CD4-positive, alpha-beta T cell treated with Interleukin-4 for 4 hours (primary cell): Measurements from ENCODE around the gene PCSK9.

Source experiments
- DNase-seq: peaks from one replicate; pipeline ENCODE4 v3.0.0-alpha.2; 2020

The PCSK9 gene

GRCh38 chr1:55060133-55060999 is 21.0 kb downstream of the PCSK9 start:
- DNase-seq: no peak

- DNase-seq: no peak
Measured at GRCh38 chr1:55061000-55061705, 21.8 kb downstream of the PCSK9 start.

- DNase-seq: no peak
Measured at GRCh38 chr1:55061706-55062321, 22.5 kb downstream of the PCSK9 start.

- no peak for DNase-seq
Measured at GRCh38 chr1:55062801-55063576, 23.6 kb downstream of the PCSK9 start.

- no peak for DNase-seq
Measured at GRCh38 chr1:55063577-55063942, 24.2 kb downstream of the PCSK9 start.

DNA sequence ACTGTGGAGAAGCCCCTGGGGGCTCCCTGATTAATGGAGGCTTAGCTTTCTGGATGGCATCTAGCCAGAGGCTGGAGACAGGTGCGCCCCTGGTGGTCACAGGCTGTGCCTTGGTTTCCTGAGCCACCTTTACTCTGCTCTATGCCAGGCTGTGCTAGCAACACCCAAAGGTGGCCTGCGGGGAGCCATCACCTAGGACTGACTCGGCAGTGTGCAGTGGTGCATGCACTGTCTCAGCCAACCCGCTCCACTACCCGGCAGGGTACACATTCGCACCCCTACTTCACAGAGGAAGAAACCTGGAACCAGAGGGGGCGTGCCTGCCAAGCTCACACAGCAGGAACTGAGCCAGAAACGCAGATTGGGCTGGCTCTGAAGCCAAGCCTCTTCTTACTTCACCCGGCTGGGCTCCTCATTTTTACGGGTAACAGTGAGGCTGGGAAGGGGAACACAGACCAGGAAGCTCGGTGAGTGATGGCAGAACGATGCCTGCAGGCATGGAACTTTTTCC is 24.8 kb downstream of the PCSK9 start:
- DNase-seq: no peak

DNA sequence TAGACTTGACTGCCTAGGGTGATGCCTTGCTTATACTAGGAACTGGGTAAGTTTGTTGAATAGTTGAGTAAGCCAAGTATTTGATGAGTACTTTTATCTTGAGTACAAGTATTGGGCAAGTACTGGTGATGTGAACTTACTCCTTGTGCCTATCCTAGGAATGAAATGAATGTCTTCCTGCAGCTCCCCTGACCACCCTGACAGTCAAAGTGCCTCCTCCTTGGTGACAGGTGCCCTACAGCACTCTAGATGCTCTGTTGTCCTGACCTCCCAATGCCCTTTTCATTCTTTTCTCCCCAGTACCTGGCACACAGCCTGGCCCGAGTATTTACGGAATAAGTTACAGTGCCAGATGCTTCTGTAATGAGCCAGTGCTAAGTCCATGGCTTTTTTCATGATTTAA is 25.5 kb downstream of the PCSK9 start:
- no peak for DNase-seq

DNA sequence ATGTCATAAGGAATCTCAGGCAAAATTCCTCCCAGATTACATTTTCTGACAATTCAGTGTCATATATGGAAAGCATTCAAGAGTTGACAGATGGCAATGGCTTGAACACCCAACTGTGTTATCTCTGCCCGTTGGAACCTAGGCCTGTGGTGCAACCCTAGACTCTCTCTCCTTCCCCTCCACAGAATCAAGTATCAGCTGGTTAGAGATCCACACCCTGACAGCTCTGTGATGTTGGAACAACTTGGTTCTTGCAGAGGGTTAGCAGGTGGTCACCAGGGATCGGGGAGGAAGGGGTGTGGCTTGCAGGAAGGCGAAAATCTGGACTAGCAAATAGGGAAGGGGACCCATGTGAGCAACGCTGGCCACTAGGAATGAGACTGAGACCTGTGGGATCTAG is 26.3 kb downstream of the PCSK9 start:
- no peak for DNase-seq

- DNase-seq: no peak
Measured at GRCh38 chr1:55067022-55067778, 27.9 kb downstream of the PCSK9 start.

DNA sequence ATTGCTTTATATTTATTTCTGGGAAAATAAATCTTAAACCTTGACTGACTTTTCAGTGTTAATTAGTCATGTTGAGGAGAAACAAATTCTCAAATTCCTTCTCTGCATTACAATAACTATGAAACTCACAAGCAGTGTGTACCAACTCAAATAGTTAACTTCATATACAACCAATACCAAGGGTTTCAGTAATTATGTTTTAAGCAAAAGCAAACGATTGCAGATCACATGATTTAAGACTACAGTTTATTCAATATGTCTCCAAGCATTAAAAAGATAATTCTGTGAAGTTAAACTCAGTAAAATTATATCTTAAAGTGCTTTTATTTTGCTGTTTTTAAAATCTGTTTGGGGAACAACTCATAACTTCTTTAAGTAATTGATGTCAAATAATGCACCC is 28.6 kb downstream of the PCSK9 start:
- DNase-seq: no peak

DNA sequence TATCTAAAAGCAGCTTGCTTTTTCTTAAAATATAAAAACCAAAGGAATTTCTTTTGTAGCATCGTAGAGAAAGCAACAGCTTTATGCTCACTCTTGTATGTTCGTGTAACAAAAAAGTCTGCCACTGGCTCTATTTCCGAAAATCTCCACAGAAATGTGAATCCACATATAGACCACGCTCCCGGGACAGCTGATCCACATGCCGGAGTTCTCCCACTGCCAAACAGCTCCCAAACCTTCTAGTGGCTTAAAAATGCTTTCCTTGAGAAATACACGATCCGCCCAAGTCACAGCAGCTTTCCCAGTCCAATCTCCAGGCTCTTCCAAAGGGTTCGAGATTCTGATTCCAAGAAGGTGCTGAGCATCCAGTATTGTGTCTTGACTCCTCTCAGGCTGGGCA is 29.3 kb downstream of the PCSK9 start:
- no peak for DNase-seq

- DNase-seq: no peak
Measured at GRCh38 chr1:55069280-55069679, 29.9 kb downstream of the PCSK9 start.

- no peak for DNase-seq
Measured at GRCh38 chr1:55070293-55071164, 31.2 kb downstream of the PCSK9 start.

GRCh38 chr1:55071477-55071876 is 32.1 kb downstream of the PCSK9 start:
- no peak for DNase-seq

- no peak for DNase-seq
Measured at GRCh38 chr1:55073187-55073916, 34.0 kb downstream of the PCSK9 start.

DNA sequence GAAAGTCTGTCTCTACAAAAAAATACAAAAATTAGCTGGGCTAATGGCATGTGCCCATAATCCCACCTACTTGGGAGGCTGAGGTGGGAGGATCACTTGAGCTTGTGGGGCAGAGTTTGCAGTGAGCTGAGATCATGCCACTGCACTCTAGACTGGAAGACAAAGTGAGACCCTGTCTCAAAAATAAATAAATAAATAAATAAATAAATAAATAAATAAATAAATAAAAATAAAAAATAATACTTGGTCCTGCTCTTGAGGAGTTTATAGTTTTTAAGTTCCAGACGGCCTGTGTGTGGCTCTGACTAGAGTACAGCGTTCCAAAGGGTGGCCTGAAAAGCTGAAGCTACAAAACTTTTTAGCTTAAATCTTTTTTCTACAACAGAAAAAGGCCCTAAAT is 35.1 kb downstream of the PCSK9 start:
- DNase-seq: no peak

- DNase-seq: no peak
Measured at GRCh38 chr1:55076356-55076755, 37.0 kb downstream of the PCSK9 start.

DNA sequence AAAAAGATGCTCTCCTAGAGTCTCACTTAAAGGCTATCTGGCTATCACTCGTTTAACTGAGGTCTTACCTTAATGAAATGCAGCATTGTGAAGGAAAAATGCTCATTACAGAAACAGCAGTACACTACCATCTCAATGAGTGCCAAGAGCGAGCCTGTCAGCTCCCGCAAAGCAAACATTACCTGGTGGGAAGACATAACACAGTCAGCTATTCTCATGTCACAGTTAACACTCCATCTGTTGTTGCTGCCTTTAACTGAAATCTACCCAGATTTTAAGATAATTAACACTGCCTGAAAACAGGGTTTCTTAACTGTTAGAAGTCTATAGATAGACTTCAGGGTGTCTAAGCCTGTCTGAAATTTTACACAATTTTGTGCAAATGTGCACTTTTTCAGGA is 39.1 kb downstream of the PCSK9 start:
- DNase-seq: no peak

- no peak for DNase-seq
Measured at GRCh38 chr1:55079651-55080050, 40.3 kb downstream of the PCSK9 start.

GRCh38 chr1:55081188-55081904 is 42.0 kb downstream of the PCSK9 start:
- DNase-seq: no peak
